ENCODE measurements around the gene VPS11.
"Not testable (repeated sequence)": the region's sequence is repeated elsewhere in the genome, so short reads cannot be mapped to it uniquely, and the experiment has no call there.

VPS11 gene

DNA sequence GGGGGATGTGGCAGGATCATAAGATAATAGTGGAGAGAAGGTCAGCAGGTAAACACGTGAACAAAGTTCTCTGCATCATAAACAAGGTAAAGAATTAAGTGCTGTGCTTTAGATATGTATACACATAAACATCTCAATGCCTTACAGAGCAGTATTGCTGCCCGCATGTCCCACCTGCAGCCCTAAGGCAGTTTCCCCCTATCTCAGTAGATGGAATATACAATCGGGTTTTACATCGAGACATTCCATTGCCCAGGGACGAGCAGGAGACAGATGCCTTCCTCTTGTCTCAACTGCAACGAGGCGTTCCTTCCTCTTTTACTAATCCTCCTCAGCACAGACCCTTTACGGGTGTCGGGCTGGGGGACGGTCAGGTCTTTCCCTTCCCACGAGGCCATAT is 28.1 kb upstream of the VPS11 start:
- not testable (repeated sequence) for DNase-seq

DNA sequence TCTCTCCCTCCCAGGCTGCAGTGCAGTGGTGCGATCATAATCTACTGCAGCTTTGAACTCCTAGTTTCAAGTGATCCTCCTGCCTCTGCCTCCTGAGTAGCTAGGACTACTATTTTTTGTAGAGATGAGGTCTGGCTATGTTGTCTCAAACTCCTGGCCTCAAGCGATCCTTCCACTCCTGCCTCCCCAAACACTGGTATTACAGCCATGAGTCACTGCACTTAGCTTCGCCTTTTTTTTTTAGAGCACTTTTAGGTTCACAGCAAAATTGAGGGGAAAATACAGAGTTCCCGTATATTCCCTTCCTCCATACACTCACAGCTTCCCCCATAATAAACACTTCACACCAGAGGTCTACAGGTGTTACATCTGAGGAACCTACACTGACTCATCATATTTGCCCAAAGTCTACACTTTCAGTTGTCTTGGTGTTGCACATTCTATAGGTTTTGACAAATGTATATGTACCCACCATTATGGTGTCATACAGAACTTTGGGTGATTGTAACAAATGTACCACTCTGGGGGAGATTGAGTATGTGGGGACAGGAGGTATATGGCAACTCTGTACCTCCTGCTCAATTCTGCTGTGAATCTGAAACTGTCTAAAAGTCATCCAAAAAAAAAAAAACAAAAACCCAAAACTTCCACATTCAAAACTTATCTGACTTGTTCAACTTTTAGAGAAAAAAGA is 25.6 kb upstream of the VPS11 start:
- no peak for DNase-seq

DNA sequence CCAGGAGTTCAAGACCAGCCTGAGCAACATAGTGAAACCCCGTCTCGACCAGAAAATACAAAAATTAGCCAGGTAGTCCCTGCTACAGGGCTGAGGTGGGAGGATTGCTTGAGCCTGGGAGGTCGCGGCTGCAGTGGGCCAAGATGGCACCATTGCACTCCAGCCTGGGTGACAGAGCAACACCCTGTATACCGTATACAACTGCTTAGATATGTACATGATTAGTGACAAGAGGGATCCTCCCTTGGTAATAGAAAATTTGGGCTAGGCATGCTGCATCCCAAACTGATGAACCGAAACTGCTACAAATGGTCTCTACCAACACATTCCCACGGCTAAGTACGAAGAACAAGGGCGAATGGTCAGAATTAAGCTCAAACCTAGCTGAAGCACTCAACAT is 24.7 kb upstream of the VPS11 start:
- no peak for DNase-seq

DNA sequence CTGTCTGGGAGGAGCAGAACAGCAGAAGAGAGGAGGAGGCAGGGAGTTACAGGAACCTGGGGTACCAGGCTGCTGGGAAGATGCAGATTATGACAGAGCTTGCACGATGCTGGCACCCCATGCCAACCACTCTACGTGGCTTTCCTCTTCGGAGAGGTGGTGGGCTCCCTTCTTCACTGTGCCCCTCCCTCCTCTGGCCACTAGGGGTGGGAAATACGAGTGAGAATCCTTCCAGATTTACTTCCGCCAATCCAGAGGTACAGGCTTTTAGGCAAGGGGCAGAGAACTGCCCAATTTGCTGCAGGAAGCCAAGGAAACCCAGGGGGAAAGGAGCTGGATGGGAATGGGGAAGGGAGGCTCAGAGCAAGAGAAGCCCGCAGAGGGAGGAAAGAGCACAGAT is 22.9 kb upstream of the VPS11 start:
- no peak for DNase-seq

DNA sequence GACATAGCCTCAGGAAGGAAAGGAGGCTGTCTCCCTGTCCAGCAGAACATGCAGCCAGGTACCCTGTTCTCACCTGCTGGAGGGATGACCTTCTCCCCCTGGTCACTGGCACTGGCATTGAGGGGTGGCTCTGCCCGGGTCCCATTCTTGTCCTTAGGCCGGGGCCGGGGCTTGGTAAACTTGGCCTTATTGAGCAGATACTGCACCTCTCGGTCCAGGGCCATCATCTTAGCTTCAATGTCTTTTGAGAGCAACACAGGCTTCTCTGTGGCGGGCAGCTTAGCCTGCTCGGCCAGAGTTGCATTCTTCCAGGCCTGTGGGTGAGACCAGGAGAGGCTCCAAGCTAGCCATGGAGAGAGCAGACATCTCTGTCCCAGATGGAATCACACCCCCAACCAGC is 21.1 kb upstream of the VPS11 start:
- no peak for DNase-seq

DNA sequence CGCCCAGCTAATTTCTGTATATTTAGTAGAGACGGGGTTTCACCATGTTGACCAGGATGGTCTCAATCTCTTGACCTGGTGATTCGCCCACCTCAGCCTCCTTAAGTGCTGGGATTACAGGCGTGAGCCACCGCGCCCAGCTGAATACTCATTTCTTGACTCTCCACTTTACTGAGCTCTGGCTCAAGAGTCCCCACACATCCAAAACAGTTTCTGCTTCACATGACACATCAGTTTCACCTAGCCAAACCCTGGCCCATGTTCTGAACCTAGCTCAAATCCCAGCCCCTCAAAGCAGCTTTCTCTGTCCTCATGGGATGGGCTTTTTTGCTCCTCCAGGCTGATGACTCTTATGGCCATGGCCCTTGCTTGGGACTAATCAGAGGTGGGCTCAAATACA is 20.4 kb upstream of the VPS11 start:
- DNase-seq, result no peak

DNA sequence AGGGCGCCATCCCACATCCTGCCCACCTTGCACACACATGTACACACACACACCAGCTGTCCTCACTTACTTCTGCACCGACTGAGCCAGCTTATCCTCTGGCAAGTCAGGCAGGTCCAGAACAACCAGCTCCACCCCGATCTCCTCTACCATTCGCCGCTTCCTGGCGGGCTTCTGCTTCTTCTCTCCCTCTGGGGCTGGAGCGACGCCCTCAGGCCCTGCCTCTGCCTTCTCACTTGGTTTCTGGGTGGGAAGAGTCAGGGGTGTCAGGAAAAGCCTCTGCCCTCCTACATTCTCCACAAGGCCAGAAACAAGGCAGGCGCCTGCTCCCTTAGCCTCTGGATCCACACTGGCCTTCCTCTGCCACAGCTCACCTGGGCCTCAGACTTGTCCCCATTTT is 19.0 kb upstream of the VPS11 start:
- no peak for DNase-seq

DNA sequence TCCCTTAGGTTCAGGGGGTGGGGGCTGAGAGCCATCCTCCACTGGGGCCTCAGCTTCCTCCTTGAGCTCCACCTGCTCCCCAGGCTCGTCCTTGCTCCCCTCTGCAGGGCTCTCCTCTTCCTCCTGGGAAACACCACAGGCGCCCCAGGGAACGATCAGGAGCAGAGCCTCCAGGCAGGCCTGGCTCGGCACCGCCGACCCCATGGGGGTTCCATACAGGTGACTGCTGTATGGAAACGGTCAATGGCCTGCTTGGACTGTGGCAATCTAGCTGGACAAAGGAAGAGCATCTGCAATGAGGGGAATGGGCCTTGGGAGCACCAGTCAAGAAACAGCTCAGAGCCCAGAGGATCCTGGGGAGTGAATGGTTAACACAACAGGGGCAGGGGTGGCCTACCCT is 18.5 kb upstream of the VPS11 start:
- no peak for DNase-seq

DNA sequence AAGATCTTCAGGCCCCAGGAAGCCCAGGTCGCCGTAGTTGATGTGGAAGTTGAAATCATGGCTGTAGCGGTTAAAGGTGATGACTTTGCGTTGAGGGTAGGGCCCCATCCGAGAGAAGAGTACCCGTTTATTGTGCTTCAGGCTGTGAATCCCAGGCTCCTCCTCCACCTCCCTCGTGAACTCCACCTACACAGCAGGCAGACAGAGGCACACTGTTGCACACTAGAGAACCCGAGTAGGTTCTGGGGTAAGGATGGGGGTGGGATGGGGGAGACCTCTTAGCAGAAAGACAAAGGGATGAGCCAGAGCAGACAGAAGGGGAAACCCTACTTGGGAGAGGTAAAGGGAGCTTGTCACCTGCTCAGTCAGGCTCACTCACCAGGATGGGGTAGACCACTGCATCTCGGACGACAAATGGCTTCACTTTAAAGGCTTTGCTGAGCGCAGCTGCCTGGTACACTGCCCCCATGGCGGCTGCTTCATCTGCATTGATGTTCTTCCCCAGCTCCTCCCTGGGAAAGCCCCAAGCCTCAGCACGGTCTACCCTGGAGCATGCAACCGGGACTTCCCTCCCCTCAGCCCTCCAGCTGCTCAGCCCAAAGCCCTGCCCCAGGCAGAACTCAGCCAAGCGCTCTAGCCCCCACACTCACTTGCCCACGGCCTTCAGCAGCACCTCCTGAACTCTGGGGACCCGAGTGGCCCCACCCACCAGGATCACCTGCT is 16.0 kb upstream of the VPS11 start:
- DNase-seq, result no peak

DNA sequence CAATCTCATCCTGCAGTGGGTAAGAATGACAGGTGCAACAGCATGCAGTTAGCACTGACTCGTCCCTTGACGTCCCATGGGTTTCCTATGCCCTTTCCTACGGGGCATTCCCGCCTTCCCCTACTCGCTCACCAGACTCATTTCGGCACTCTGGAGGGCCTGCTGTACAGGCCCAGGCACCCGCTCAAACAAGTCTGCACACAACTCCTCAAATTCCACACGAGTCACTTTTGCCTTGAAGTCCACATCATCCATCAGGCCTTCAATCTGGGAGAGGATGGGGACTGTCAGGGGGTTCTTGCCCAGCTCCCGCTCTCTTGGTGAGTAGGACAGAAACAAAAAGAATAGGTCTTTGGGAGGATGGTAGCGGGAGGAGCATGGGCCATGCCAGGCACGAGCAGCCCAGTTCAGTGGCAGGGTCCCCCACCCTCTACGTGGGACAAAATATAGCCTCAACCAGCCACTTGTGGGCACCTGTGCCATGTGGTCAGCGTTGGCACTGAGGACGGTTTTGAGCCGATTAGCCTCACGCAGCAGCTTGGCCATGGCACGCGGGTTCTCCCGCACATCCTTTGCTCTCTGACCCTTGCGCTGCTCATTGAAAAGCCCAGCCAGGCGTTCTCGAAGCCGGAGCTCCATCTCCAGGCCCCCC is 15.3 kb upstream of the VPS11 start:
- DNase-seq, result no peak

DNA sequence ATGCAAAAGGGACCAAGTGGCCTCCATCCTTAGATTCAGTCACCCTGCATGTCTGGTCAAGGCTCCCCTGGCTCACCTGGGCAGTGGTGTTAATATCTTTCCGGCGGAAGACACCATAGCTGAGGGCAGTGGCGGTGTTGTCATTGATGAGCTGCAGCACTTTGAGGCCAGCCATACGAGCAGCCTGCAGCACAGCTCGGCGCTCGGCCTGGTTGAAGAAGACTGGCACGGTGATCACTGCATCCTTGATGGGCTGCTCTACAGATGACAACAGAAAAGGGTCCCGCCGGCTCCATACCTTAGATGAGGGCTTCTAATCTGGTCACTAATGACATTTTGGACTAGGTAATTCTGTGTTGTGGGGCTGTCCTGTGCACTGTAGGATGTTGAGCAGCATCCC is 13.2 kb upstream of the VPS11 start:
- DNase-seq, result no peak

DNA sequence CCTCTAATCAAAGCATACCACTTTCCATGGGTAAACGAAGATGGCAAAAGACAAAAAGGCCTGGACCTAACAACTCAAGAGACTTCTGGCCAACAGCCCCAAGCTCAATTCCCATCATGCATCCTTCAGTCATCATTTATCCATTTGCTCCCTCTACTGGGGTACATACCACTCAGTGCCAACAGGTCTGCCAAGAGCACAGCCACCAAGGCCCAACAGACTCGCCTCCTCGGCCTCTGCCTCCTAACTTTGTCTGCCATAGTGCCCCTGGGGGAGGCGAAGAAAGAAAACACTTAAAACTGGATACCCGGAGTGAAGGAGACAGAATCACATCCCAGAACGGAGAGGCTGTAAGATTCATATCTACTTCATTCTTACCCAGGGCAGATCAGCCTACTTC is 11.7 kb upstream of the VPS11 start:
- DNase-seq, result no peak

DNA sequence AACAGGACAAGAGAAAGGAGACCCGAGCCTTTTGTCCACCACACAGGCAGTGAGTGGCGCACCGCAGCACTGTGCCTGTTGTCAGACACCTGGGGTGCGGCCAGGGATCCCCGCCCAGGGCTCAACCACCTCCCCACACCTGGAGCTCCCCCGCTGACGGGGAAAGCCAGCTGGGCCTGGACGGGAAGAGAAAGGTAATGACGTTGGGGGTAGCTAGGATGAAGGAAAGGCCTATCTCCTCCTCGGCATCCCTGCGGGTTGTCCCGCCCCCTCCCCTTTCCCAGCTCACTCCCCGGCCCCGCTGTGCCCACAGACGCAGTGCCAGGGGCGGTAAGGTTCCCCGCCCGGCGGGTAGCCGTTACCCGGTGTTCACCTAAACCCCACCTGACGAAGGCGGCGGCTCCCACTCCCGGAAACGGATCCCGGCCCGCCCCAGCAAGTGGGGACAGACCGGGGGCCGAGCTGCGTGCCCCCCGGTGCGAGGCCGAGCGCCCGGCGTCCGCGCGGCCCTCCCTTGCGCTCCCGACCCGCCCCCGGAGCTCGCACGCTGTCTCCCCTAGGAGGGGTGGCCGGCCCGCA is 11.1 kb upstream of the VPS11 start:
- DNase-seq, result no peak

DNA sequence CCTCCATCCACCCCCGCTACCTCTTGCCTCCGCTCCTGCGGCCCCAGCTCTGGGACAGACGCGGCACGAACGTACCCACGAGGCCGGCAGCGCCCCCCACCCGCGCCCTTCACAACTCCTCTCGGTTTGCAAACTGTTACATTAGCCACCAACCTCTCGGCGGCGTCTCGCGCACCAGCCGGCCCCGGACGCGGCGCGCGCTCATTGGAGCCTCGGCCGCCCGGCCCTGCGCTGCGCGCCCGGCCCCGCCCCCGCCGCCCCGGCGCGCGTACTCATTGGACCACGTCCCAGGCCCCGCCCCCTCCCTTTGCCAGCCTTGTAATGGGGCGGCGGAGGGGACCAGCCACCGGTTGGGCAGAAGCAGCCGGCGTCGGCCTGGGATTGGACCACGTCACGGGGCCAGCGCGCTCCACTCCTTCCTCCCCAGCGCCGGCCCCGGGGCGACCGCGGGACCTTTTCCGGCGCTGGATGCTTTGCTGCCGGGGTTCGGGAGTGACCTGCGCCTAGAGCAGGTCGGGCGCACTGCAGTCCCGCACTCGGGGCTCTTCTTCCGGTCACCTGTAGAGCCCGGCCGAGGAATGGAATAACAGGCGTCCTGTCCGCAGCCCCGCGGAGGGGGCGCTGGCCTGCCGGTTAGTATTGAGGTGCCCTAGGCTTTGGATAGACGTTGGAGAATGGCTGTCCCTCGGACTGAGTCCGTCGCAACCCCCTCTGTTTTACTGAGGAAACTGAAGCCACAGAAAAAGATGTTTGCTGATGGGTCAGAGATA is 10.4 kb upstream of the VPS11 start, which contains the start of gene HYOU1:
Gene HYOU1 (minus strand): TSS at position 206 of the 770 bp plus-strand sequence. CDS start 1,045 bp downstream, outside the sequence.
- DNase-seq, result peak; percentile 96

DNA sequence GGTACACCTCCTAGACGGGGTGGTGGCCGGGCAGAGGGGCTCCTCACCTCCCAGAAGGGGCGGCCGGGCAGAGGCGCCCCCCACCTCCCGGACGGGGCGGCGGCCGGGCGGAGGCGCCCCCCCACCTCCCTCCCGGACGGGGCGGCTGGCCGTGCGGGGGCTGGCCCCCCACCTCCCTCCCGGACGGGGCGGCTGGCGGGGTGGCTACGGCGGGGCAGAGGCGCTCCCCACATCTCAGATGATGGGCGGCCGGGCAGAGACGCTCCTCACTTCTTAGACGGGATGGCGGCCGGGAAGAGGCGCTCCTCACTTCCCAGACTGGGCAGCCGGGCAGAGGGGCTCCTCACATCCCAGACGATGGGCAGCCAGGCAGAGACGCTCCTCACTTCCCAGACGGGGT is 8.5 kb upstream of the VPS11 start:
- not testable (repeated sequence) for DNase-seq

DNA sequence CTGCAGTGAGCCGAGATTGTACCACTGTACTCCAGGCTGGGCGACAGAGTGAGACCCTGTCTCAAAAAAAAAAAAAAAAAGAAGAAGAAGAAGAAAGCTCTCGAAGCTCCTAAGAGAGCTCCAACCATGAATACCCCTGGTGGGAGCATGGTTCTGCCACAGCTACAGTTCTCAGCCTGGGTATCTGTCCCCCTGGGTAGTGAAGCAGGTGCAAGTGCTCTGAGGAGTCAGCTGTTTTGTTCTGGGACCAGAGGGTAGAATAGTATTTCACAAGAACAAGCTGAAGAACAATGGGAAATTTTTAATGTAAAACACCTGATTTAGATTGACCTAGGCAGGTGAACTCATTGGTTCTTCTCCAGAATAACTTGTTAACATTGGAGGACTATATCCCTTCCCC is 6.4 kb upstream of the VPS11 start:
- no peak for DNase-seq

DNA sequence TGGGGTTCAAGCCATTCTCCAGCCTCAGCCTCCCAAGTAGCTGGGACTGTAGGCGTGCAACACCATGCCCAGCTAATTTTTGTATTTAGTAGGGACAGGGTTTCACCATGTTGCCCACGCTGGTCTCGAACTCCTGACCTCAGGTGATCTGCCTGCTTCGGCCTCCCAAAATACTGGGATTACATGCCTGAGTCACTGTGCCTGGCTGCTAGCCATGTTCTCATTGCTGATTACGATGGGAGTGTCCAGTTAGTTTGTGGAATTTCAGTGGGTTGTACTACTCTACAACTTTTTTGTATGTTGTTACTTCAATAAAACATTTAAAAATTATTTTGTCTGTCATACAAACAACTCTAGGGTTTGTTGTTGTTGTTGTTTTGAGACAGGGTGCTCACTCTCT is 4.8 kb upstream of the VPS11 start:
- no peak for DNase-seq

DNA sequence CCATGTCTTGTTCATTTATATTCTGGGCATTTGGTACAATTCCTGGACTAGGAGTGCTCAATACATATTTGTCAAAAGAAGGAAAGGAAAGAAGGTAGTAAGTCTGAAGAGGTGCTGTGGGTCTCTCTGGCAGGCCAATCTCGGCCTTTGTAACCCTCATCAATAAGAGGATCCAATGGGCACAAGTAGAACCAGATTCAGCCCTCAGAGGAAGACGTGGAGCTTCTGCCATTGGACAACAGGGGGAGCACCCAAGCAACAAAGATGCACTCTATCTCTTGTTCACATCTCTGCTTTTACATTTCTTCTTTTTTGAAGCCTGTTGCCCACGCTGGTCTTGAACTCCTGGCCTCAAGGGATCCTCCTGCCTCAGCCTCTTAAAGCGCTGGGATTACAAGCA is 2.2 kb upstream of the VPS11 start:
- no peak for DNase-seq

DNA sequence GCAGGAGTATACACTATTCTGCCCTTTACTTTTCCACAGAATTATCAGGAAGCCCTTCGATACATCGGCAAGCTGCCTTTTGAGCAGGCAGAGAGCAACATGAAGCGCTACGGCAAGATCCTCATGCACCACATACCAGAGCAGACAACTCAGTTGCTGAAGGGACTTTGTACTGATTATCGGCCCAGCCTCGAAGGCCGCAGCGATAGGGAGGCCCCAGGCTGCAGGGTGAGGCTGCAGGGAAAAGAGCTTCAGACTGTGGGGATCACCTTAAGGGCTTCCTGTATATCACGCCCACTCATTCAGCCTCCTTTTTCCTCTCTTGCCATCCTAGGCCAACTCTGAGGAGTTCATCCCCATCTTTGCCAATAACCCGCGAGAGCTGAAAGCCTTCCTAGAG is 10.2 kb downstream of the VPS11 start:
- no peak for DNase-seq

DNA sequence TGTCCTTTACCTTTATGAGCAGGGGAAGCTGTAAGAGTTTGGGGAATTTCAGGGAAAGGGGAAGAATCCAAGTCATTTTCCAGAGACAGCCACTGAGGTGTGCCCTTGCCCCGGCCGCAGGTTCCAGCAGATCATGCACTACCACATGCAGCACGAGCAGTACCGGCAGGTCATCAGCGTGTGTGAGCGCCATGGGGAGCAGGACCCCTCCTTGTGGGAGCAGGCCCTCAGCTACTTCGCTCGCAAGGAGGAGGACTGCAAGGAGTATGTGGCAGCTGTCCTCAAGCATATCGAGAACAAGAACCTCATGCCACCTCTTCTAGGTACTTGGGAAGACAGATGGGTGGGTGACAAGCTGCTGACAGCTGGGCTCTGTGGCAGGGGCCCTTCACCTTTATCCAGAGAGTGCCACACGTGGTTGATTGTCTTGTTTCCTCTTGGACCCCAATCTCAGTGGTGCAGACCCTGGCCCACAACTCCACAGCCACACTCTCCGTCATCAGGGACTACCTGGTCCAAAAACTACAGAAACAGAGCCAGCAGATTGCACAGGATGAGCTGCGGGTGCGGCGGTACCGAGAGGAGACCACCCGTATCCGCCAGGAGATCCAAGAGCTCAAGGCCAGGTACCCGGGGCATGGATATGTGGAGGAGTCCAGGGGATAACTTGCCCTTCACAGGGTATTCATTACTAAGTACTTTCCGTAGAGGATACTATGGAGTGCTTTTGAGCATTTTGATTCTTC is 11.2 kb downstream of the VPS11 start:
- no peak for DNase-seq

DNA sequence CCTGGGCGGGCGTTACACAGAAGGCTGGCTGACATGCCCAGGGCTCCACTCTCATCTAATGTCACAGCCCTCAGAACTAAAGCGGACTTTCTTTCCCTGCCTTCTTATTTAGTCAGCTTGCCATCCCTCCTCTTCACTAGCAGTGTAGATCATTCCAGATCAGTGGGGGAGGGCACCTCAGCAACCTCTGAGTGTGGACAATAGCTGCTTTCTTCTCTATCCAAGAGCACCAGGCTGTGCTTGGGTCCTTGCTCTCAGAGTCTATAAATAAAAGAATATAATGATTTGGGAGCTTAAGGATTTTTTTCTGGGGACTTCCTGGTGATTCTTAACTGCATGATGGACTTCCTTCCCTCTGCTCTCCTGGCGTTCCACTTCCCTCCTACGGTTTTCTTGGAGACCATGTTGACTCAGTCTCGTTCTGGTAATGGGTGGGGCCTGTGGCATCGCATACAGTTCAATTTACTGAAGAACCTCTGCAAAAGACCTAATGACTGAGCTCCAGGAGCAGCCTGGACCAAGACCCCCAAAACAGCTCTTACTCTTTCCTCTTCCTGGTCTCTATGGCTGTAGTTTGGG is 14.2 kb downstream of the VPS11 start:
- no peak for DNase-seq

Measured in NCI-H2107 (cell line).